HEK293 (cell line): ENCODE data around the gene TAOK3.

Source experiments
- CTCF ChIP-seq: fragments of 450-650 bp; formaldehyde crosslinking; IDR thresholded peaks from 2 replicates; pipeline ENCODE4 v1.5.1; 2016; ENCODE audit warnings: missing biosample characterization, missing genetic modification characterization
- GLI2 ChIP-seq: fragments of 450-650 bp; formaldehyde crosslinking; IDR thresholded peaks from 2 replicates; pipeline ENCODE4; 2017; ENCODE audit warnings: missing biosample characterization, missing genetic modification characterization, low read depth, borderline replicate concordance
- PATZ1 ChIP-seq: fragments of 450-650 bp; formaldehyde crosslinking; IDR thresholded peaks from 2 replicates; pipeline ENCODE4 v1.5.1; 2016; ENCODE audit warnings: missing biosample characterization, missing genetic modification characterization
- PRDM2 ChIP-seq: fragments of 450-650 bp; formaldehyde crosslinking; IDR thresholded peaks from 2 replicates; pipeline ENCODE4 v1.5.1; 2016; ENCODE audit warnings: missing biosample characterization, missing genetic modification characterization, borderline replicate concordance
- SP7 ChIP-seq: fragments of 450-650 bp; formaldehyde crosslinking; IDR thresholded peaks from 2 replicates; pipeline ENCODE4 v1.5.1; 2016; ENCODE audit warnings: missing biosample characterization, missing genetic modification characterization
- YY1 ChIP-seq: fragments of 450-650 bp; formaldehyde crosslinking; IDR thresholded peaks from 2 replicates; pipeline ENCODE4 v1.5.1; 2018; ENCODE audit warnings: missing biosample characterization, missing genetic modification characterization
- YY2 ChIP-seq: fragments of 450-650 bp; formaldehyde crosslinking; IDR thresholded peaks from 2 replicates; pipeline ENCODE4 v1.5.1; 2016; ENCODE audit warnings: missing biosample characterization, missing genetic modification characterization
- ZBTB7A ChIP-seq: fragments of 450-650 bp; formaldehyde crosslinking; IDR thresholded peaks from 2 replicates; pipeline ENCODE4 v1.5.1; 2016; ENCODE audit warnings: low read depth, missing biosample characterization, missing genetic modification characterization
- ZNF175 ChIP-seq: fragments of 450-650 bp; formaldehyde crosslinking; IDR thresholded peaks from 2 replicates; pipeline ENCODE4 v1.5.1; 2016; ENCODE audit warnings: missing biosample characterization, missing genetic modification characterization
- ZNF274 ChIP-seq, 2 experiments: fragments of 200-500 bp in 1 of 2; fragments of 450-650 bp in 1 of 2; sonication (Bioruptor generic) in 1 of 2; formaldehyde crosslinking in 1 of 2; IDR thresholded peaks; 2 replicates each; pipeline versions ENCODE4 v1.5.1 to v1.6.1; 2014 to 2016; ENCODE audit warnings: borderline replicate concordance in 1 of 2, inconsistent platforms in 1 of 2, low read length in 1 of 2, missing biosample characterization in 1 of 2, missing genetic modification characterization in 1 of 2
- ZNF362 ChIP-seq: fragments of 450-650 bp; formaldehyde crosslinking; IDR thresholded peaks from 2 replicates; pipeline ENCODE4 v1.5.1; 2016; ENCODE audit warnings: missing biosample characterization, missing genetic modification characterization
- ZNF639 ChIP-seq: fragments of 450-650 bp; formaldehyde crosslinking; IDR thresholded peaks from 2 replicates; pipeline ENCODE4 v1.5.1; 2016; ENCODE audit warnings: missing biosample characterization, missing genetic modification characterization

GRCh38 chr12:118126119-118126757, 246.5 kb downstream of the TAOK3 start:
- no peak for TF ChIP-seq YY1
- no peak for TF ChIP-seq CTCF (tag by site-specific recombination)
- TF ChIP-seq ZNF362 (tag by site-specific recombination), result no peak
- no peak for TF ChIP-seq PATZ1
- no peak for TF ChIP-seq YY2
- TF ChIP-seq GLI2 (tag by site-specific recombination), result no peak
- TF ChIP-seq ZNF175 (tag by site-specific recombination), result no peak
- TF ChIP-seq PRDM2 (tag by site-specific recombination), result no peak
- no peak for TF ChIP-seq ZNF274 (IDR thresholded peaks at IDR 0.05; ENCODE audit: low read length)
- TF ChIP-seq ZNF274 (tag by site-specific recombination; IDR thresholded peaks at IDR 0.05; ENCODE audit: borderline replicate concordance), result no peak
- no peak for TF ChIP-seq ZNF639 (tag by site-specific recombination)
- TF ChIP-seq SP7 (tag by site-specific recombination), result no peak
- TF ChIP-seq ZBTB7A (tag by site-specific recombination), result no peak
